NB4 (cell line): ENCODE results near the gene SHH.

Experiments used
- DNase-seq: peaks from one replicate; pipeline ENCODE4 v3.0.0; 2010; ENCODE audit warnings: low read depth
- H3K4me3 ChIP-seq: one replicate; pipeline ENCODE4 v1.5.1; 2011; ENCODE audit warnings: mild to moderate bottlenecking, low read depth, low read length, moderate library complexity
- CTCF ChIP-seq: IDR thresholded peaks from one replicate; pipeline ENCODE4 v1.5.1; 2012; ENCODE audit warnings: low read depth, low read length
- MAX ChIP-seq: IDR thresholded peaks from 2 replicates; pipeline ENCODE4 v1.6.1; 2011; ENCODE audit warnings: low read depth, low read length
- MYC ChIP-seq: IDR thresholded peaks from 2 replicates; pipeline ENCODE4 v1.6.1; 2011; ENCODE audit warnings: low read depth, low read length
- POLR2A ChIP-seq: IDR thresholded peaks from 2 replicates; pipeline ENCODE4 v1.6.1; 2011; ENCODE audit warnings: mild to moderate bottlenecking; ENCODE audit not compliant: insufficient read length; ENCODE audit errors: extremely low read depth

SHH gene

GRCh38 chr7:155848691-155849669 lies 36.7 kb upstream of the SHH start:
- DNase-seq, result no peak
- TF ChIP-seq MYC (no peak), MAX (no peak), POLR2A (no peak), CTCF (no peak)
- no peak overlapping the region for H3K4me3 ChIP-seq

GRCh38 chr7:155847821-155848435 lies 35.7 kb upstream of the SHH start:
- DNase-seq, result no peak
- TF ChIP-seq POLR2A (no peak), MYC (no peak), CTCF (no peak), MAX (no peak)
- H3K4me3 ChIP-seq, result no peak overlapping the region

GRCh38 chr7:155846936-155847335 lies 34.7 kb upstream of the SHH start:
- no peak for TF ChIP-seq MYC
- no peak for TF ChIP-seq POLR2A
- no peak for TF ChIP-seq CTCF
- TF ChIP-seq MAX, result no peak
- no peak overlapping the region for H3K4me3 ChIP-seq
- no peak for DNase-seq

GRCh38 chr7:155846156-155846555 lies 33.9 kb upstream of the SHH start:
- DNase-seq, result no peak
- no peak overlapping the region for H3K4me3 ChIP-seq
- no peak for TF ChIP-seq MYC
- TF ChIP-seq MAX, result no peak
- TF ChIP-seq POLR2A, result no peak
- no peak for TF ChIP-seq CTCF

- DNase-seq, result no peak
- no peak overlapping the region for H3K4me3 ChIP-seq
- TF ChIP-seq MAX, result no peak
- no peak for TF ChIP-seq MYC
- TF ChIP-seq CTCF, result no peak
Measured at GRCh38 chr7:155845226-155845625, 33.0 kb upstream of the SHH start.
